OCI-LY7 (cell line): ENCODE data around the gene TMCC2. TPM values are rescaled to one million over a fixed set of nuclear protein-coding genes. Genes with fewer than 3 reads are reported as not detected.
A peak's percentile ranks its signal among the peaks of the same experiment; 100 is the strongest.

Experiments
- BruUV-seq: library from RNA; stranded (reverse); fragments of 400-500 nt; replicated peaks from 2 replicates; lab custom pipeline; 2021; lab: Mats Ljungman, UMichigan
- CTCF ChIA-PET: fragments of 300-600 bp; sonication (Branson Sonifier 250); formaldehyde crosslinking; loops from one replicate; lab custom pipeline; 2022; ENCODE audit warnings: antibody characterized with exemption; ENCODE audit not compliant: unreplicated experiment; lab: Charles Lee
- POLR2A ChIA-PET: fragments of 300-600 bp; sonication (Branson Sonifier 250); formaldehyde crosslinking; loops from one replicate; lab custom pipeline; 2022; ENCODE audit warnings: antibody characterized with exemption; lab: Charles Lee
- DNase-seq: peaks from one replicate; pipeline ENCODE4 v3.0.0-alpha.2; 2015; ENCODE audit warnings: low spot score
- H2AFZ ChIP-seq: fragments of 200-600 bp; sonication (generic), shearing (Covaris generic); 2 replicates; pipeline ENCODE4 v1.6.1; 2014; ENCODE audit warnings: mild to moderate bottlenecking, antibody characterized with exemption, low read length, moderate library complexity
- H3K27ac ChIP-seq: fragments of 200-600 bp; sonication (generic); 2 replicates; pipeline ENCODE4 v1.5.1; 2014; ENCODE audit warnings: mixed run types, low read depth, mild to moderate bottlenecking, moderate library complexity, low read length, inconsistent platforms; ENCODE audit not compliant: poor library complexity, severe bottlenecking
- H3K36me3 ChIP-seq: fragments of 200-600 bp; sonication (generic); 2 replicates; pipeline ENCODE4 v1.6.1; 2014; ENCODE audit warnings: mild to moderate bottlenecking, antibody characterized with exemption, low read length, moderate library complexity, mixed read lengths; ENCODE audit not compliant: insufficient read depth
- H3K4me1 ChIP-seq: fragments of 200-600 bp; sonication (generic); 2 replicates; pipeline ENCODE4 v1.5.1; 2014; ENCODE audit warnings: mild to moderate bottlenecking, low read length; ENCODE audit not compliant: insufficient read depth, poor library complexity, severe bottlenecking
- H3K4me2 ChIP-seq: fragments of 200-600 bp; sonication (generic); 2 replicates; pipeline ENCODE4 v1.6.1; 2014; ENCODE audit warnings: mild to moderate bottlenecking, low read length
- H3K4me3 ChIP-seq: fragments of 200-600 bp; sonication (generic); 2 replicates; pipeline ENCODE4 v1.5.1; 2014; ENCODE audit warnings: mild to moderate bottlenecking, low read depth, low read length; ENCODE audit not compliant: poor library complexity, severe bottlenecking
- H3K79me2 ChIP-seq: fragments of 200-600 bp; sonication (generic); 2 replicates; pipeline ENCODE4 v1.6.1; 2016; ENCODE audit warnings: low read depth, mild to moderate bottlenecking, low read length, moderate library complexity, mixed read lengths; ENCODE audit not compliant: insufficient read depth
- H3K9me2 ChIP-seq: fragments of 200-600 bp; sonication (generic); 2 replicates; pipeline ENCODE4 v1.6.1; 2016; ENCODE audit warnings: mild to moderate bottlenecking, low read length, mixed read lengths; ENCODE audit not compliant: insufficient read depth
- H3K9me3 ChIP-seq: fragments of 200-600 bp; sonication (generic); 2 replicates; pipeline ENCODE4 v1.6.1; 2014; ENCODE audit warnings: mild to moderate bottlenecking, mixed run types, low read length, mixed read lengths
- H4K20me1 ChIP-seq: fragments of 200-600 bp; sonication (generic); 2 replicates; pipeline ENCODE4 v1.6.1; 2014; ENCODE audit warnings: mild to moderate bottlenecking, antibody characterized with exemption, low read length, moderate library complexity, mixed read lengths; ENCODE audit not compliant: insufficient read depth
- CTCF ChIP-seq: fragments of 200-600 bp; sonication (generic); conservative IDR thresholded peaks from 2 replicates; pipeline ENCODE4 v1.5.1; 2014; ENCODE audit warnings: mild to moderate bottlenecking, antibody characterized with exemption, low read length, moderate library complexity, mixed read lengths
- EZH2phosphoT487 ChIP-seq: fragments of 200-600 bp; sonication (generic); IDR thresholded peaks from 2 replicates; pipeline ENCODE4 v1.6.1; 2018; ENCODE audit warnings: low read depth, borderline replicate concordance, mild to moderate bottlenecking, mixed run types, antibody characterized with exemption, low read length, moderate library complexity, mixed read lengths
- intact Hi-C: fragments of 100-400 bp; cut with micrococcal nuclease; formaldehyde crosslinking; loops from one replicate; pipeline ENCODE4 v1.10.0; 2022; ENCODE audit not compliant: unreplicated experiment
- total RNA-seq, 2 experiments: library from RNA; depleted of rRNA in 1 of 2; stranded (reverse); fragments of >200 nt in 1 of 2; shearing (Covaris generic) in 1 of 2; gene quantifications; 2 replicates each; pipeline ENCODE4 v1.2.3, GENCODE V29; 2014 to 2022

TMCC2 gene
- total RNA-seq, 2 experiments from 2014 or later, result 5.2 to 7.8 TPM

- H3K9me2 ChIP-seq, result no peaks in the 10 kb centered on the region
- no peaks in the 10 kb centered on the region for H3K36me3 ChIP-seq
- peak overlapping the region; percentile 79 for H2AFZ ChIP-seq
- H3K4me1 ChIP-seq, result peaks cover 28% of the 10 kb centered on the region
- H3K27ac ChIP-seq, result peak overlapping the region; percentile 17
- ChIA-PET CTCF (interaction anchor here (0.6 to 5.1 kb wide), 3 partner anchors 23 to 60 kb away, joined by 3 to 48 read pairs (median 3); no protein-coding TSS in a partner anchor), POLR2A (interaction anchor here (0.6 to 2.1 kb wide), 6 partner anchors 10 to 56 kb away, joined by 3 to 8 read pairs (median 5); no protein-coding TSS in a partner anchor)
- H3K9me3 ChIP-seq, result no peaks in the 10 kb centered on the region
- no peaks in the 10 kb centered on the region for H3K79me2 ChIP-seq
- intact Hi-C loops, result loop anchor here (1.0 to 5.0 kb wide), 4 partner anchors 44 to 239 kb away; partner anchors contain the start of gene RBBP5
- DNase-seq, result peak; percentile 27
- BruUV-seq, result no TSS peak
- TF ChIP-seq EZH2phosphoT487 (no peak), CTCF (no peak)
- H3K4me2 ChIP-seq, result peak overlapping the region; percentile 97
- no peaks in the 10 kb centered on the region for H4K20me1 ChIP-seq
- H3K4me3 ChIP-seq, result peak overlapping the region; percentile 77
These were observed 361 bp downstream of the TMCC2 start for GRCh38 chr1:205228093-205228521.

- Histone ChIP-seq H3K4me2 (peak overlapping the region; percentile 97), H3K4me3 (peak overlapping the region; percentile 77), H3K27ac (peak overlapping the region; percentile 2), H3K9me3 (no peaks in the 10 kb centered on the region), H3K9me2 (no peaks in the 10 kb centered on the region), H3K36me3 (no peaks in the 10 kb centered on the region), H3K4me1 (peaks cover 28% of the 10 kb centered on the region), H2AFZ (no peak overlapping the region; the same call in 1 of the 2 replicates), H3K79me2 (no peaks in the 10 kb centered on the region), H4K20me1 (no peaks in the 10 kb centered on the region)
- no TSS peak for BruUV-seq
- intact Hi-C loops, result loop anchor here (1.0 to 5.0 kb wide), 4 partner anchors 27 to 107 kb away; partner anchors contain the start of gene RBBP5
- POLR2A ChIA-PET, result interaction anchor here (0.8 to 2.1 kb wide), 9 partner anchors 8 to 106 kb away, joined by 3 to 9 read pairs (median 4); no protein-coding TSS in a partner anchor
- CTCF ChIA-PET, result interaction anchor here (0.8 to 5.1 kb wide), 6 partner anchors 9 to 96 kb away, joined by 3 to 48 read pairs (median 4); no protein-coding TSS in a partner anchor
- no peak for TF ChIP-seq EZH2phosphoT487
- 0 out of 2 replicates have a peak, but pooled peaks have one; percentile 33 for TF ChIP-seq CTCF
- DNase-seq, result peak; percentile 89
These were observed 1.7 kb downstream of the TMCC2 start for GRCh38 chr1:205229399-205229871.
